ENCODE measurements around the gene PGAP3.

PGAP3 gene

DNA sequence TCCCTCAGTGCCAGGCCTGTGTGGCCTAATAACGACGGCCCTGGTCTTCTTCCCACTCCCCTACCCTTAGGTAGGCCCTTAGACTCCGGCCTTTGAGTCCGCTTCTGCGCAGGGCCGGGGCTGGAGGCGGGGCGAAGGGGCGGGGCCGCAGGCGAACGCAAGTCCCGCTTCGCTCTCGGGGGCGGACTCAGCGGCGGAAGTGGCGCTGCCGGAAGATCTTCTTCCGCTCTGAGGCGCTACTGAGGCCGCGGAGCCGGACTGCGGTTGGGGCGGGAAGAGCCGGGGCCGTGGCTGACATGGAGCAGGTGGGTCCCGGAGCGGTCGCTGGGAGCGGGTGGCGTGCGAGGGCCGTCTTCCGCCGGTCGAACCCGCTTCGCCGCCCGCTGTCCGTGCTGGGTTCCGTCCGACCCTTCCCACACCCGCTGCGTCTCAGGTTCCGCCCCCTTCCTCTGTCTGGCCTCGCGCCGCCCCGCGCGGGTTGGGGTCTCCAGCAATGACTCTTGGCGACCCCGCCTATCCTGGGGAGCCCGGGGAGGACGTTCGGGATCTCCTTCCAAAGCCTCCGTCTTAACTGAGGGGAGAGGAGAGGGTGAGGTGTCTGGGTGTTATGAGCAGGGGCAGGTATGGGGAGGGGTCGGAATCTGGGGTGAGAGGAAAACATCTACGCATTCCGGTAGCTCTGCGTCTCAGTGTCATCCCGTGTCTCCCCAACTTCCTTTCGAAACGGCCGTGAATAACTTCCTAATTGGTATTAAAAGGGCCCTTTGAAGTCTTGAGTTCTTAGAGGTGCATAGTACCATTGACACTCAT lies 50.7 kb downstream of the PGAP3 start, which contains the start of gene STARD3:
TSS of gene STARD3 (plus strand) at position 218 of the 810 bp plus-strand sequence. CDS start 16,388 bp downstream, outside the sequence.
- peak; percentile 80 for DNase-seq (ENCODE audit: low read depth)

DNA sequence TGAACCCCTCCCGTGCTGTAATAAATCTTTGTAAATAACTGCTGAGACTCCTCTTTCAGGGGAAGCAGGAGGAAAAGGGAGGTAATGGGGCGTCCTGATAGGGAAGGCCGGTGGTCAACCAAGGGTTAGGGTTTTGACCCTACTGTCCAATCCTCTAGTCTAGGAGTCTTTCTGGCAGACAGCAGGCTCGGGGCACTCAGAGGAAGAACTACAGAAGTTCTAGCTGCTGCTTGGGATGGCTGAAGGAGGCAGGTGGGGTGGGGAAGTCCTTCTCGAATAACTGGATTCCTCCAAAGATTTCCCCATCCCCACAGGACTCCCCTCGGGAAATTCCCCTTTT lies 51.3 kb downstream of the PGAP3 start:
- DNase-seq (ENCODE audit: low read depth), result no peak

DNA sequence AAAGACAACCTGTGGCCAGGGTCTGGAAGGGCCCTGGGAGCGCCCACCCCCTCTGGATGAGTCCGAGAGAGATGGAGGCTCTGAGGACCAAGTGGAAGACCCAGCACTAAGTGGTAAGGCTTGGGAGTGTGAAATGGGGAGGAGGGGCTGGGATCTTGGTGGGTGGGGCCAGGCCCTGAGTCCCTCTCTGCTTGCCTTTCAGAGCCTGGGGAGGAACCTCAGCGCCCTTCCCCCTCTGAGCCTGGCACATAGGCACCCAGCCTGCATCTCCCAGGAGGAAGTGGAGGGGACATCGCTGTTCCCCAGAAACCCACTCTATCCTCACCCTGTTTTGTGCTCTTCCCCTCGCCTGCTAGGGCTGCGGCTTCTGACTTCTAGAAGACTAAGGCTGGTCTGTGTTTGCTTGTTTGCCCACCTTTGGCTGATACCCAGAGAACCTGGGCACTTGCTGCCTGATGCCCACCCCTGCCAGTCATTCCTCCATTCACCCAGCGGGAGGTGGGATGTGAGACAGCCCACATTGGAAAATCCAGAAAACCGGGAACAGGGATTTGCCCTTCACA lies 52.2 kb downstream of the PGAP3 start:
- no peak for DNase-seq (ENCODE audit: low read depth)

DNA sequence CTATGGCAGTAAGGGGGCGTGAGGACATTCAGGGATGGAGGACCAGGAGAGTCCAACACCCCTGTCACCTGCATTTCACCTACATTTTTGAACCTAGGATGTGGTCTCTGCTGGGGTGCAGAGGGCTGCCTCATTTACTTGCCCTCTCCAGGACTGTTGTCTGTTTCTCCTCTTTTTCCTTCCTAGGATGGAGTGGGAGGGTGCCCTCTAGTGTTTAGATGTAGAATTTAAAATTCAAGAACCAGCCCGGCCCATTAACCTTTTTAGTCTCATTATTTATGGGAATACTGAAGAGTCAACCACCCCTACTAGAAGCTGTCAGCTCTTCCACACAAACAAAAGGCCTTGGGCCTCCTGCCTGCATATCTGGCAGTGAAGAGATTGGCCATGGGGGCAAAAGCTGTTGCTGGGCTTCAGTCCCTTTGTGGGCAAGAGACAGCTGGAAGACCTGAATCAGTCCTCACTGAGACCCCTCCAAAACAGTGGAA lies 53.4 kb downstream of the PGAP3 start:
- peak; percentile 45 for DNase-seq (ENCODE audit: low read depth)

DNA sequence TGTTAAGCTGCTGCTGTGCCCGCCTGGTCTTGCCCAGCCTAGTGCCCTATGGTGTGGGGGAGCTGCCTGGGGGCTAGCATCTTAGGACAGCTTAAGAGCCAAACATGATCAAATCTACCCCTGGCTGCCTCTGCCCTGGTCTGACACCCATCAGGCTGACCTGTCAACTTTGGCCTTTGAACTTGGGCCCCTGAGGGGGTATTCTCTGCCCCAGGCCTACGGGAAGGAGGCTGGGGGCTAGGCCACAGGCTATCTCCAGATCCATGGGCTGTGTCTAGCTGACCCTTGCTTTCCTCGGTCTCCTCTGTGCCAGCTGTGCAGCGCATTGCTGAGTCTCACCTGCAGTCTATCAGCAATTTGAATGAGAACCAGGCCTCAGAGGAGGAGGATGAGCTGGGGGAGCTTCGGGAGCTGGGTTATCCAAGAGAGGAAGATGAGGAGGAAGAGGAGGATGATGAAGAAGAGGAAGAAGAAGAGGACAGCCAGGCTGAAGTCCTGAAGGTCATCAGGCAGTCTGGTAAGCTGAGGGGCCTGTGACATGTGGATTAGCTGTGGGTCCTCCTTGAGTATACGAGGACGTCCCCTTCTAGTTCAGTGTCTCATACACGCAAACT lies 54.2 kb downstream of the PGAP3 start:
- no peak for DNase-seq (ENCODE audit: low read depth)

DNA sequence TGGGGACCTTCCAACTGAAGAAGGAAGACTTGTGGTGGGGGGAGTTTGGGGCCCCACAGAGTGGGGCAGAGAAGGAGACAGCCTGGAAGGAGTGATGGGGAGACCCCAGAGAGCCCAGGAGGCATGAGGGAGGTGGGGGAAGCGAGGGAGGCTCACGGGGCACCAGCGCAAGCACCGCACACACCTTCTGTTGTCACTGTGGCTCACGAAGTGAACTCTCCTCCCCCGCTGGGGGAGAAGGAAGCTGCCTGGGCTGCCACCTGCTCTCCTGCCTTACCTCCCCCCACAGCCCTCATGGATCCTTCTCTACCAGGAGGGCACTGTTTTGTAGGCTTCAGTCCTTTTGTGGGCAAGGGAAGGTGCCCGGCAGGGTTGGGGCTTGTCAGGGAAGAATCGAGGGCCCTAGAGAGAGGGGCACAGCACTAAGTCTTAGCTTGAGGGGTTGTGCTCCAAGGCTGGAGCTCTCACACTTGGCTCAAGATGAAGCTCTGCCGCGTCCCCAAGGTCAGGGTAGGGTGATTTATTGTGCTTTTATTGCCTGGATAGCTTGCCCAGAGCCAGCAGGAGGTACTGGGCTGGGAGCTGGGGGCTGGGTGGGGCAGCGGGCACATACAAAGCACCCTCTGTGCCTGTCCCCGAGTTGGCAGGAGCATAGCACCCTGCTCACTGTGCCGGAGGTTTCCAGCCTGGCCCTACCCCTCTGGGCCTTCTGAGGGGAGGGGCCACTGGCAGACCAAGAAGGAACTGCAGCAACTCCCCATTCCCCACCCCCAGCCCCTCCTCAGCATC lies 55.5 kb downstream of the PGAP3 start:
- no peak for DNase-seq (ENCODE audit: low read depth)

DNA sequence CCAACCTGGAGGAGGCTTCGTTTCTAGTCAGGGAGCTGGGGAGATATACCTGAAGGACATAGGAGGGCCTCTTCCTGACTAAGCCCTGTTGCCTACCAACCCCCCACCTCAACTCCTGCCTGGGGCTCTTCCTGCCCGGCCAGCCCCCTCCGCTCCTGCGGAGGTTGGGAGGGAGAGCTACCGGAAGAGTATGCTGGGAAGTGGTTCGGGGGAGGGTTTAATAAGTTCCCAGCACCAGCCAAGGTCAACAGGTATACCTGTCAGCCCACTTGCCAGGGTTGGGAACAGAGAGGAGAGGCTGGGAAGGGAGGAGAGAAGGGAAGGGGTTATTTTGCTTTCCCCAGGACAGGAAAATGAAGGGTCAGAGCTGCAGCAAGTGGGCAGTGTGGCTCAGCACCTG lies 56.5 kb downstream of the PGAP3 start:
- no peak for DNase-seq (ENCODE audit: low read depth)

DNA sequence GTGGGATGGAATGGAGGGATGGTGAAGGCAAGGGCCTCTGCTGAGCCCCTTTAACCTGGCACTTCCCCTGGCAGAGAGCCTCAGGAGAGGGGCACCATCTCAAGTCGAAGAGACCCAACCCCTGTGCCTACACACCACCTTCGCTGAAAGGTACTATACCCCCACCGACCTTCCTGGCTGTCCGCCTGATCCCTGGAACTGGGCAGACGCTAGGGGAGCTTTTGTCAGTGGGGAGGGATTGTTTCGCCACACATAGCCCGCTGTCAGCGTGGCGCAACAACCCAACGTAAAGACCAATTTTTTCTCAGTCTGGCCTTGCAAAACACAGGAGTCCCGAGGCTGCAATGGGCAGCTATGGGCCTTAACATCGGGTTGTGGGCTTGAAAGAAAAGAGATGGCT lies 58.0 kb downstream of the PGAP3 start:
- DNase-seq (ENCODE audit: low read depth), result peak; percentile 35

DNA sequence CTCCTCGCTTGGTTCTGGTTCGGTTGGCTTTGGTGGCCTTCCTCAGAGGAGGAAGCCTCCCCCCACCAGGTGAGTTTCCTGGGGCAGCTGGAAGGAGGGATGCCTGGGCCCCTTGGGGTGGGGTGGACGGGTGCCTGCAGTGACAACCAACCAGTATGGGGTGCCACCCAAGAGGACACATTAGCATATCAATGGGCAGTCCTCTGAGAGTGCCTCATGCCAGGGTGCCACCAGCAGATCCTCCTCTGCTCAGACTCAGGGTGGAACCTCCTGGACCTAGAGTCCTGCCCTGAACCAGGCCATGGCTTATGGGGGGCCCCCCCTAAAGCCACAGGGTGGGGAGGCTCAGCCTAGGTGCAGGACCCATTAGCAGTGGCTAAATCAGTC lies 58.4 kb downstream of the PGAP3 start:
- no peak for DNase-seq (ENCODE audit: low read depth)

DNA sequence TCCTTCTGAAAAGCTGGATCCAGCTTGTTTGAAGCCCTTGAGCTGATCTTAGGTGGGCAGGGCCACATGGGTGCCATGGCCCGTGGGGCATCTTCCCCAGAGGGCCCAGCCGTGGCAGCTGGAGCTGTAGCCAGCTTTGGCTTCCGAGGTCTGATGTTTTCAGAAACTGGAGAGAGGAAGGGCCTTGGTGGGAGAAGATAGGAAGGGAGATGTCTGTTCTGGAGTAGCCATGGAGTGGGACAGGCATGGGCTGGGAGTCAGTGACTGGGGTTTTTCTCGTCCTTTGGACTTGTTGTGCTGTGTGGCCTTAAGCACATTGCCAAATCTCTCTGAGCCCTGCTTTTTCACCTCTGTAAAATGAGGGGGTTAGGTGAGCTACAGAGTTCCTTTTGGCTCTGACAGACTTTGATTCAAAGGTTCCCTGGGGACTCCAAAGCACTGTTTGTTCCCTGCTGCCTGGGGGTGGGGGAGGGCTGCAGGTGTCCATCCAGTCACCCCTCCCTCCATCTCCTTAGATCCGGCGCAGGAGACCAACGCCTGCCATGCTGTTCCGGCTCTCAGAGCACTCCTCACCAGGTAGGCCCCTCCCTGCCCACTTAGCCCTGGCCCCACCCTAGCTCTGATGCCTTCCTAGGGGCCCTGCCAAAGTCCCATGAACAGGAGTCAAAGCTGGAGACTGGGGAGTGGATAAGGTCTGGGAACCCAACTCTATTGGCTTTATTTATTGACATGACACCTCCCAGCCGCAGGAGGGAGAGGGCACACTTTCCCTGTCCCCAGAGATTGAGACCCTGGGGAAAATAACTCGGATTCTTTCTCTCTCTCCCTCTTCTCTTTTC lies 59.0 kb downstream of the PGAP3 start:
- DNase-seq (ENCODE audit: low read depth), result no peak

DNA sequence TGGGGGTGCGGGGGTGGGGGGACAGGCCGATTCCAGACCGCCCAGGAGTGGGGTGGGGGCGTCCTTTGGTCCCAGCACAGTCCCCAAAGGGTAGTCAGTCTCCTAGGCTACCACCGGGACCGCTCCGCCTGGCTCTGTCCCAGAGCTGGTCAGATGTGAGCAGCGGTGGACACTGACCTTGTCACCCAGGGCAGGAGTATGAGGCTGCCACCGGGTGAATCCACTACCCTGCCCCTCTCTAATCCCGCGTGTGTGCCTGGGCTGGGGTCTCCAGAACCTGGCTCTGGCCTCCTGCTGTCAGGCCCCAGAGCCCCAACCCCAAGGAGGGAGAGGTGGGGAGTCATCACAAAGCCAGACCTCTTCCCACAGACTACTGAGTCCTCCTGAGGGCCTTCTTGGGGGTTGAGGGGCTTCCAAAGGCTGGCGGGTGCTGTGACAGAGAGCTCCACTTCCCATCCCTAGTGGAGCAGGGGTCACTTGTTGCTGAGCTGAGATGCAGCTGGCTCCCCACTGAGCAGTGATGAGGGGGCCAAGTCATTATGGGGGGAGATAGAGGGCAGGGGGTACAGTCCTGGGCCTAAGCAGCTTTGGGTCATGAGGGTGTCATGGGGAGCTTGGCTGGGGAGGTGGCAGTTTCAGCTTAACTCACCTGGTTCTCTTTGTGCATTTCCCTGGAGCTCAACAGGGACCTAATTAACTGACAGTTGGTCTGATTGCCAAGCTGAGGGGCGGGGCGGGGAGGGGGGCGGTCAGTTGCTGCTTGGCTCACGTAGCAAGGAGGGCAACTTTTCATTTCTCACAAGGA lies 59.9 kb downstream of the PGAP3 start:
- DNase-seq (ENCODE audit: low read depth), result no peak

DNA sequence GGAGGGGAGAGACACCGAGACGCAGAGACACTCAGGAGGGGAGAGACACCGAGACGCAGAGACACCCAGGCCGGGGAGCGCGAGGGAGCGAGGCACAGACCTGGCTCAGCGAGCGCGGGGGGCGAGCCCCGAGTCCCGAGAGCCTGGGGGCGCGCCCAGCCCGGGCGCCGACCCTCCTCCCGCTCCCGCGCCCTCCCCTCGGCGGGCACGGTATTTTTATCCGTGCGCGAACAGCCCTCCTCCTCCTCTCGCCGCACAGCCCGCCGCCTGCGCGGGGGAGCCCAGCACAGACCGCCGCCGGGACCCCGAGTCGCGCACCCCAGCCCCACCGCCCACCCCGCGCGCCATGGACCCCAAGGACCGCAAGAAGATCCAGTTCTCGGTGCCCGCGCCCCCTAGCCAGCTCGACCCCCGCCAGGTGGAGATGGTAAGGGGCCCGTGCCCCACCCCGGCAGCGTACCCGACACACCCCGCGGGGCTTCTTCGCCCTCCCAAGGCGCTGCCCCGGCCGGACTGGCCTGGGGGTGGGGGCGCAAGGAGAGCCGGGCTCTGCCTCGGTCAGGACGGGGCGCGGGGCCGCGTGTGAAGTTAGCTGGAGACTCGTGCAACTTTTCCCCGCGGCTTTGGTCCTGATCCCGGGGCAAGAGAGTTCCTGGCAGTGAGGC lies 60.7 kb downstream of the PGAP3 start:
- DNase-seq (ENCODE audit: low read depth), result no peak

DNA sequence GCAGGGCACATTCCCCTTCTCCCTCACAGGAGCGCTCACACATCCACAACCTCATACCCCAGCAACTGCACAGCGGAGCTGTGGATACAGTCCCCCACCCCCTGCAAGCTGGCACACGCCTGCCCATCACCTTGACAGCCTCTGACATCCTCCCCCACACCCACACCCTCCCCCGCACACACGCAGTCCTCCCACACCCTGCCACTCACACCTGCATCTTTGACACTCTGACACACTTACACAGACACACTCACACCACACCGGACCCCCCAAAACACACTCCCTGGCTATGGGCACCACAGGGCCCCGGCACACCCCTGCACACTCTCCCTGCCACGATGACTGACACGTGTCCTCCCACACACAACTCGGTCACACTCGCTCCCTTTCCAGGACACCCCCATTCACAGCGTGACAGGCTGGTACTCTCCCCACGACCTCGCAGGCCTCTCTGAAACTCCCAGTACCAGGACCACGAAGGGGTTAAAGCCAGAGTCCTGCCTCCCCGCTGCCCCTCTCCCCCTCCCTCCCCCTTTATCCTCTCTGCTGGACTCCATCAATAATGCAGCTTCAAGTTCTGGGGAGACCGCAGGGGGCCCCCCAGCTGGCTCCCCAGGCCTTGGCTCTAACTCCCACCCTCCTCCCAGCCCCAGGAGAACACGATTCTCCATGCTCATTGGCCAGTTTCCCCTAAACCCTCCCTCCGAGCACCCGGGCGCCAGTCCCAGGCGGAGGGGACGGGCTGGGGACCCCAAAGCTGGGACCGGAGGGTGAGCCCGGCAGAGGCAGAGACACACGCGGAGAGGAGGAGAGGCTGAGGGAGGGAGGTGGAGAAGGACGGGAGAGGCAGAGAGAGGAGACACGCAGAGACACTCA lies 61.4 kb downstream of the PGAP3 start, which contains the start of gene PPP1R1B:
TSS of gene PPP1R1B (plus strand) at position 782 of the 876 bp plus-strand sequence. CDS start 441 bp downstream, outside the sequence.
- DNase-seq (ENCODE audit: low read depth), result no peak

DNA sequence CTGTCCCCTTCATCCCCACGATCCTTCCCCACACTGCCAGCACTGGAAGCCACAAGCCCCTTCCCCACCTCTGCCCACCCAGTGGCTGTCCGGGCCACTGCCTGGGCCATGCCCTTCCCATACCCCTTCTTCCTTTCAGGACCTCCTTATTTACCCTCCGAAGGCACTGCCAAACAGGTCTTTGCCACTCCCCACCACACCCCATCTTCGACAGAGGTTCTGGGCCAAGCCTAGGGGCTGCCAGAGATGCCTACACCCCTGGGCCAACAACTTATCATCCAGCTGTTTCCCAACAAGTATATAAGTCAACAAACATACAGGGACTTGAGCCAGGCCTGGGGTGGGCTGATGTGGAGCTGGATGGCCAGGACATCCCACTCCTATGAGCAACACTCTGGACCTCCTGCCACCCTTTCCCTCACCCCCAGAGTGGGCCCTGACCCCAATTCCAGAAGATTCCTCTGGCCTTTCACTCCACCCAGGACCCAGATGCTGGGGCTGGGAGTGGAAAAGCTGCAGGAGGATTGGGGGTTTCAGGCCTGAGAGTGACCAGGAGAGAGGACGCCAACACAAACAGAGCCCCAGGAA lies 62.6 kb downstream of the PGAP3 start:
- no peak for DNase-seq (ENCODE audit: low read depth)

DNA sequence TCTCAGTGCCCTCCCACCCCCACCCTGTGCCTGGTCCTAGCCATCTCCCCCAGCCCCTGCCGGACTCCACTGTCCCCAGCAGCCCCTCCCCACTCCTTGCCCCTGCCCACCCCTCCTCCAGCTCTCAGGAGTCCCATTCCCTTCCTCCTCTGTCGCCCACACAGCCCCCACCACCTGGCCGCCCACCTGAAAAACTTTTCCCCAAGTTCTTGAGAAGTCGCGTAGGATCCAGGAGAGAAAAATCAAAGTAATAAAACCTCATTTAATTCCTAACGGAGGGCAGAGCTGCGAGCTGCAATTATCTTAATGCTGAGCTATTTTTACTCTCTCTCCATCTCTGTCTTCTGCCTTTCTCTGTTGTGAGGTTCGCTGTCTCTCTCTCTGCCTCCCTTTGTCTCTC lies 63.5 kb downstream of the PGAP3 start:
- no peak for DNase-seq (ENCODE audit: low read depth)

DNA sequence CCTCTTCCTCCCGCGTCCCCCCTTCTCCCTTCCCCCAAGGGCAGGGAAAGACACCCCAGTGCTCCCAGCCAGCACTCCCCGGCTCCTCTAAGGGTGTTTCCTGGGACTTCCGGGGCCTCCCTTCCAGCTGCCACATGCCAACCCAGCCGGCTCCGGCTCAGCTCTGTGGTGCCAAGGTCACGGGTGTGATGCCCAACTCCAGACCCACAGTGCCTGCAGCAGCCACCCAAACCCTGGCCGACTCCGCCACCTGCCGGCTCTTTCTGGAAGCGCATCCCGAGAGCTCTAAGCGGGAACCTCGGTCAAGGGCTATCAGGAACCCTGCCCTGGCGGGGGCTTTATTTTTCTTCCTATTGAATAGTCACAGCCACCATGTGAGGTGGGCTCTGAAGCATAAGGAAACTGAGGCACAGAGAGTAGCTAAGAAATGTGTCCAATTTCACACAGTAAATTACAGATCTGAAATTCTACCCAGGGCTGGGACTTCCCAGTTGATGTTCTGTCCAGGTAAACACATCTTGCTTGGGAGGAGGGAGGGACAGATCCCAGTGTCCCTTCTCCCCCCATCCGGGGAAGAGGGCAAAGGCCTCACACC lies 64.4 kb downstream of the PGAP3 start:
- peak; percentile 40 for DNase-seq (ENCODE audit: low read depth)

DNA sequence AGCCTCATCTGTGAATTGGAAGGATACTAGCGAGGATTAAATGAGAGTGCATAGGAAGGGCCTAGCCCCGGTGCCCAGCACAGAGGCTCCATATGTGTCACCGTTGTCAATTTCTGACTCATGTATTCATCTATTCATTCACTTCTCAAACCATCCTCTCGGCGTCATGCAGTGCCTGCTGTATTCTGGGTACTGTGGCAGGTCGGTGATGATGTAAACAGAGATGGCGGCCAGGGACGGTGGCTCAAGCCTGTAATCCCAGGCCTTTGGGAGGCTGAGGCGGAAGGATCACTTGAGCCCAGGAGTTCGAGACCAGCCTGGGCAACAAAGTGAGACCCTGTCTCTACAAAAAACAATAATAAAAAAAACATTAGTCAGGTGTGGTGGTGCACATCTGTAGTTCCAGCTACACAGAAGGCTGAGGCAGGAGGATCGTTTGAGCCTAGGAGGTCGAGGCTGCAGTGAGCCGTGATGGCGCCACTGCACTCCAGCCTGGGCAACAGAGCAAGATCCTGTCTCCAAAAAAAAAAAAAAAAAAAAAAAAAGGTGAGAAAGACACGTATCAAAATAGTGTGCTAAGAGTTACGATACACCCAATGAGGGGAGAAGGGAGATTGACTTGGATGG lies 65.4 kb downstream of the PGAP3 start:
- DNase-seq (ENCODE audit: low read depth), result no peak
